ENCODE data around the gene STAP2.

DNA sequence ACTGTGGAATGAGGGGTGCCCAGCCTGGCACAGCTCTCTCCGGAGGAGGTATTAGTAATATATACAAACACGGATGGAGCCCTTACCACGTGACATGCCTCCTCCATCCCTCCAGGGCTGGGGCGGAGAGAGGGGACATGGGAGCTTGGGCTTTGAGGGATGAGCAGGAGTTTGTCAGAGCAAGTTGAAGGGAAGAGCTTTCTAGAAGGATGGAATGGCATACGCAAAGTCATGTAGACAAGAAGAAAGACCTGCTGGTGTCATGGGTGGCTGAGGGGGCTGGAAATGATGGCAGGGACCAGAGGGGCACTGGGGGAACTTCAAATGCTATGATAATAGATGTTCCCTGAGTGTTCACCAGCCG lies 7.4 kb upstream of the STAP2 start:
- TF ChIP-seq, protein P1, sequence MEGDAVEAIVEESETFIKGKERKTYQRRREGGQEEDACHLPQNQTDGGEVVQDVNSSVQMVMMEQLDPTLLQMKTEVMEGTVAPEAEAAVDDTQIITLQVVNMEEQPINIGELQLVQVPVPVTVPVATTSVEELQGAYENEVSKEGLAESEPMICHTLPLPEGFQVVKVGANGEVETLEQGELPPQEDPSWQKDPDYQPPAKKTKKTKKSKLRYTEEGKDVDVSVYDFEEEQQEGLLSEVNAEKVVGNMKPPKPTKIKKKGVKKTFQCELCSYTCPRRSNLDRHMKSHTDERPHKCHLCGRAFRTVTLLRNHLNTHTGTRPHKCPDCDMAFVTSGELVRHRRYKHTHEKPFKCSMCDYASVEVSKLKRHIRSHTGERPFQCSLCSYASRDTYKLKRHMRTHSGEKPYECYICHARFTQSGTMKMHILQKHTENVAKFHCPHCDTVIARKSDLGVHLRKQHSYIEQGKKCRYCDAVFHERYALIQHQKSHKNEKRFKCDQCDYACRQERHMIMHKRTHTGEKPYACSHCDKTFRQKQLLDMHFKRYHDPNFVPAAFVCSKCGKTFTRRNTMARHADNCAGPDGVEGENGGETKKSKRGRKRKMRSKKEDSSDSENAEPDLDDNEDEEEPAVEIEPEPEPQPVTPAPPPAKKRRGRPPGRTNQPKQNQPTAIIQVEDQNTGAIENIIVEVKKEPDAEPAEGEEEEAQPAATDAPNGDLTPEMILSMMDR (conservative IDR thresholded peaks at IDR 0.05 in 1 of 2, IDR thresholded peaks at IDR 0.05 in 1 of 2; ENCODE audit: extremely low read depth in 1 of 2, insufficient read depth in 1 of 2, low read depth in 1 of 2, low read length in 2 of 2) = no peak
- TF ChIP-seq EZH2 (IDR thresholded peaks at IDR 0.05; ENCODE audit: borderline replicate concordance, low read length) = no peak
